ENCODE data around the gene SIAH3. TPM values are rescaled to one million over a fixed set of nuclear protein-coding genes. Genes with fewer than 3 reads are reported as not detected.

The SIAH3 gene
- total and polyA plus RNA-seq, 10 of the 15 experiments (the other 5 are each of a cell fraction or from before 2014, with no cell fraction given): not detected

DNA sequence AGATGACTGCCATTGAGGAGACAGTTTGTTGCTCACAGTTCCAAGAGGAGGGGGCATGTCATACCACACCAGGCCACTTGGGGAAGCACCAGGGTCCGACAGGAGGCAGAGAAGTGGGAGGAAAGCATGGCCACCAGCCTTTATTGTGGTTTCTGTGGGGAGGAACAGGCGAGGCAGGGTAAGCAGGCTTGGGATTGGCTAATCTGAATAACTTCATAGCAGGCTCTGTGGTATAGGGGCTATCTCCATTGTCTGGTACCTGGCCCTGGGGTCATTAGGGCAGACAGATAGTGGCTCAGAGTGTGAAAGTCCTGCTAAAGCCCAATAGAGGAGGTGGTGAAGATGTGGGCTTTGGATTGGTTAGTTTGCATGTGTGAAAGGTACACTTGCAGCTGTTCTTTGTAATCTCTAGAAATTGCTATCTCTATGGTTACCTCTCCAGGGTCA, 114.0 kb downstream of the SIAH3 start (continued):
- TF ChIP-seq, protein P1, sequence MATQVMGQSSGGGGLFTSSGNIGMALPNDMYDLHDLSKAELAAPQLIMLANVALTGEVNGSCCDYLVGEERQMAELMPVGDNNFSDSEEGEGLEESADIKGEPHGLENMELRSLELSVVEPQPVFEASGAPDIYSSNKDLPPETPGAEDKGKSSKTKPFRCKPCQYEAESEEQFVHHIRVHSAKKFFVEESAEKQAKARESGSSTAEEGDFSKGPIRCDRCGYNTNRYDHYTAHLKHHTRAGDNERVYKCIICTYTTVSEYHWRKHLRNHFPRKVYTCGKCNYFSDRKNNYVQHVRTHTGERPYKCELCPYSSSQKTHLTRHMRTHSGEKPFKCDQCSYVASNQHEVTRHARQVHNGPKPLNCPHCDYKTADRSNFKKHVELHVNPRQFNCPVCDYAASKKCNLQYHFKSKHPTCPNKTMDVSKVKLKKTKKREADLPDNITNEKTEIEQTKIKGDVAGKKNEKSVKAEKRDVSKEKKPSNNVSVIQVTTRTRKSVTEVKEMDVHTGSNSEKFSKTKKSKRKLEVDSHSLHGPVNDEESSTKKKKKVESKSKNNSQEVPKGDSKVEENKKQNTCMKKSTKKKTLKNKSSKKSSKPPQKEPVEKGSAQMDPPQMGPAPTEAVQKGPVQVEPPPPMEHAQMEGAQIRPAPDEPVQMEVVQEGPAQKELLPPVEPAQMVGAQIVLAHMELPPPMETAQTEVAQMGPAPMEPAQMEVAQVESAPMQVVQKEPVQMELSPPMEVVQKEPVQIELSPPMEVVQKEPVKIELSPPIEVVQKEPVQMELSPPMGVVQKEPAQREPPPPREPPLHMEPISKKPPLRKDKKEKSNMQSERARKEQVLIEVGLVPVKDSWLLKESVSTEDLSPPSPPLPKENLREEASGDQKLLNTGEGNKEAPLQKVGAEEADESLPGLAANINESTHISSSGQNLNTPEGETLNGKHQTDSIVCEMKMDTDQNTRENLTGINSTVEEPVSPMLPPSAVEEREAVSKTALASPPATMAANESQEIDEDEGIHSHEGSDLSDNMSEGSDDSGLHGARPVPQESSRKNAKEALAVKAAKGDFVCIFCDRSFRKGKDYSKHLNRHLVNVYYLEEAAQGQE (IDR thresholded peaks at IDR 0.05; ENCODE audit: low read depth, low read length): no peak
- peak in 1 of 2 experiments; percentile 19; a peak in 1 of 4 replicates for TF ChIP-seq IKZF2 (IDR thresholded peaks at IDR 0.05)
- TF ChIP-seq CBFB (IDR thresholded peaks at IDR 0.05; ENCODE audit: low read depth): peak; percentile 71; the same call in 1 of the 2 replicates
- TF ChIP-seq CEBPB (IDR thresholded peaks at IDR 0.05; ENCODE audit: borderline replicate concordance in 1 of 2, low read depth in 2 of 2, low read length in 2 of 2): no peak
- no peak for TF ChIP-seq TBL1XR1 (IDR thresholded peaks at IDR 0.05; ENCODE audit: low read depth, low read length)
- no peak for TF ChIP-seq SMC3 (IDR thresholded peaks at IDR 0.05; ENCODE audit: borderline replicate concordance, low read length)
- TF ChIP-seq ZNF622 (IDR thresholded peaks at IDR 0.05): no peak
- TF ChIP-seq YY1 (IDR thresholded peaks at IDR 0.05; ENCODE audit: low read depth, low read length): peak; percentile 77
- TF ChIP-seq KAT2A (conservative IDR thresholded peaks at IDR 0.05; ENCODE audit: control insufficient read depth, low read depth, low read length): no peak
- TF ChIP-seq, protein P2, sequence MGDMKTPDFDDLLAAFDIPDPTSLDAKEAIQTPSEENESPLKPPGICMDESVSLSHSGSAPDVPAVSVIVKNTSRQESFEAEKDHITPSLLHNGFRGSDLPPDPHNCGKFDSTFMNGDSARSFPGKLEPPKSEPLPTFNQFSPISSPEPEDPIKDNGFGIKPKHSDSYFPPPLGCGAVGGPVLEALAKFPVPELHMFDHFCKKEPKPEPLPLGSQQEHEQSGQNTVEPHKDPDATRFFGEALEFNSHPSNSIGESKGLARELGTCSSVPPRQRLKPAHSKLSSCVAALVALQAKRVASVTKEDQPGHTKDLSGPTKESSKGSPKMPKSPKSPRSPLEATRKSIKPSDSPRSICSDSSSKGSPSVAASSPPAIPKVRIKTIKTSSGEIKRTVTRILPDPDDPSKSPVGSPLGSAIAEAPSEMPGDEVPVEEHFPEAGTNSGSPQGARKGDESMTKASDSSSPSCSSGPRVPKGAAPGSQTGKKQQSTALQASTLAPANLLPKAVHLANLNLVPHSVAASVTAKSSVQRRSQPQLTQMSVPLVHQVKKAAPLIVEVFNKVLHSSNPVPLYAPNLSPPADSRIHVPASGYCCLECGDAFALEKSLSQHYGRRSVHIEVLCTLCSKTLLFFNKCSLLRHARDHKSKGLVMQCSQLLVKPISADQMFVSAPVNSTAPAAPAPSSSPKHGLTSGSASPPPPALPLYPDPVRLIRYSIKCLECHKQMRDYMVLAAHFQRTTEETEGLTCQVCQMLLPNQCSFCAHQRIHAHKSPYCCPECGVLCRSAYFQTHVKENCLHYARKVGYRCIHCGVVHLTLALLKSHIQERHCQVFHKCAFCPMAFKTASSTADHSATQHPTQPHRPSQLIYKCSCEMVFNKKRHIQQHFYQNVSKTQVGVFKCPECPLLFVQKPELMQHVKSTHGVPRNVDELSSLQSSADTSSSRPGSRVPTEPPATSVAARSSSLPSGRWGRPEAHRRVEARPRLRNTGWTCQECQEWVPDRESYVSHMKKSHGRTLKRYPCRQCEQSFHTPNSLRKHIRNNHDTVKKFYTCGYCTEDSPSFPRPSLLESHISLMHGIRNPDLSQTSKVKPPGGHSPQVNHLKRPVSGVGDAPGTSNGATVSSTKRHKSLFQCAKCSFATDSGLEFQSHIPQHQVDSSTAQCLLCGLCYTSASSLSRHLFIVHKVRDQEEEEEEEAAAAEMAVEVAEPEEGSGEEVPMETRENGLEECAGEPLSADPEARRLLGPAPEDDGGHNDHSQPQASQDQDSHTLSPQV (IDR thresholded peaks at IDR 0.05): no peak
- no peak for TF ChIP-seq SP1 (IDR thresholded peaks at IDR 0.05; ENCODE audit: low read depth, low read length)
- no peak for TF ChIP-seq SRF (IDR thresholded peaks at IDR 0.05; ENCODE audit: low read depth in 2 of 2, low read length in 2 of 2)
- TF ChIP-seq MYC (IDR thresholded peaks at IDR 0.05; ENCODE audit: insufficient read depth, insufficient read length, insufficient replicate concordance, low read length, severe bottlenecking): no peak
- TF ChIP-seq POU2F2 (IDR thresholded peaks at IDR 0.05; ENCODE audit: borderline replicate concordance, low read depth, low read length): no peak
- no peak for TF ChIP-seq MTA3 (IDR thresholded peaks at IDR 0.05; ENCODE audit: borderline replicate concordance, low read length)
- TF ChIP-seq HDAC2 (IDR thresholded peaks at IDR 0.05): no peak
- TF ChIP-seq NFYA (IDR thresholded peaks at IDR 0.05; ENCODE audit: borderline replicate concordance, low read depth, low read length): no peak
- TF ChIP-seq, protein P3, sequence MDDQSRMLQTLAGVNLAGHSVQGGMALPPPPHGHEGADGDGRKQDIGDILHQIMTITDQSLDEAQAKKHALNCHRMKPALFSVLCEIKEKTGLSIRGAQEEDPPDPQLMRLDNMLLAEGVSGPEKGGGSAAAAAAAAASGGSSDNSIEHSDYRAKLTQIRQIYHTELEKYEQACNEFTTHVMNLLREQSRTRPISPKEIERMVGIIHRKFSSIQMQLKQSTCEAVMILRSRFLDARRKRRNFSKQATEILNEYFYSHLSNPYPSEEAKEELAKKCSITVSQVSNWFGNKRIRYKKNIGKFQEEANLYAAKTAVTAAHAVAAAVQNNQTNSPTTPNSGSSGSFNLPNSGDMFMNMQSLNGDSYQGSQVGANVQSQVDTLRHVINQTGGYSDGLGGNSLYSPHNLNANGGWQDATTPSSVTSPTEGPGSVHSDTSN (IDR thresholded peaks at IDR 0.05; ENCODE audit: insufficient replicate concordance, low read depth, low read length): no peak
- no peak for TF ChIP-seq ZNF217 (IDR thresholded peaks at IDR 0.05)
- no peak for TF ChIP-seq BMI1 (IDR thresholded peaks at IDR 0.05; ENCODE audit: borderline replicate concordance)

All from GM12878 (cell line).